Measurements from ENCODE around the gene CSMD2.

The CSMD2 gene

DNA sequence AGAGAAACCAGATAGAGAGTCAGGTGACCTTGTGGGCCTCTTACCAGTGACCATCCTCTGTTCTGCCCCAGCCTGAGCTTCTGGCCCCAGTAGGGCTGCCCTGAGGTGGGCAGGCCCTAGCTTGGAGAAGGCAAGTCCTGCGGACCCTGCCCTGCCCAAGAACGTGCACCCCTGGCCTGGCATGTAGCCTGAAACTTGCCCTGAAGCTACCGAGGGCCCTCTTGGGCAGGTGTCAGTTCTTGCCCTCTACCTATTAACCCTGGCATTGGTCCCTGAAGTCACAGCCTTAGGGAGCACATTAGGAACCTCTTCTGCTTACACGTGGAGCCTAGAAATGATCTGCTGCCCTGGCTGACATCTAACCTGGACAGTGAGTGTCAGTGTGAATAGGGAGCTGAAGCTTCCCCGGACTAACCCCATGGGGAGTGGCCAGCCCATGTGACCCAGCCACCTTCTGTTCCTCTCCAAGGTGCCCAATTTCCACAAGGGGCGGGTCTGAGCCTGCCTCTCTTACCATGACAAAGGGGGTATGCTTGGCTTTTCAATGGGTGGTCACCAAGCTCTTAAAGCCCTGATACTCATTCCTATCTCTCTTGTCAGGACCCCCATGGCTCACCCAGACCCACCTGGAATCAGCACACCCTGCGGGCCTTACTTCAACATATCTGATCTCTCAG is 529.6 kb downstream of the CSMD2 start:
- no peak for DNase-seq (ENCODE audit: low spot score)

DNA sequence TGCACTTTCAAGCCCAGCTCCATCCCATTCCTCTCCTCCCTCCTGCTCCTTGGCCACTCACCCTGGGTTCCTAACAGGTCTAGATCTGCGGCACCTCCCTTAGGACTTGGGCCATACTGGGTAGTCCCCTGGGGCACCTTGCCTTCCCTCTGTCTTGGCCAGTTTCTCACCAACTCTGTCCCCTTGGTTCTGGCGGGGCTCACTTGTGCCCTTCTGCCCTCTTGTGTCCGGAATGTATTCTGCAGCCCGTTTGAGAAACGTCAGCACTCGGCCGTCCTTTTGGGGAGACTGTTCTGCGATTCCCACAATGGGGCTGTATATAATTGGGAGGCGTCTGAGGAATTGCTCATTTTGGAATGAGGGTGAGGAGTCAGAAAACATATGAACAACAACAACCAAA is 530.2 kb downstream of the CSMD2 start:
- DNase-seq (ENCODE audit: low spot score), result peak; percentile 9

DNA sequence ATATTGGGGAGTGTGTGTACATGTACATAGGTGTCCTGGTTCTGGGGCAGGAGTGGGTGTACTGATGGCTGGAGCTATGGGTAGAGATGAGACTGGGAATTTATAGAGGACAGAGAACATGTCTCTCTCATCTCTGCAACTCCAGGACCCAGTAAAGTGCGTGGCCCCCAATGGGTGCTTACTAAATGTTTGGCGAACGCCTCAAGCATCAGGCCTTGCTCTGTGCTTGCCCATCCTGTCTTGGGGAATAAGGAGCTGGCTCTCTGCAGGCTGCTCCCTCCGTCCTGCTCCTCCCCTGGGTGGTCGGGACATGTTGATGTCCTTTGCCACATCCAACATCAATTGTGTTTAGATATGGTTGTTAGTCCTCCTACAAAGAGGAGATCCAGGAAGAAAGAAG is 530.9 kb downstream of the CSMD2 start:
- DNase-seq (ENCODE audit: low spot score), result no peak

DNA sequence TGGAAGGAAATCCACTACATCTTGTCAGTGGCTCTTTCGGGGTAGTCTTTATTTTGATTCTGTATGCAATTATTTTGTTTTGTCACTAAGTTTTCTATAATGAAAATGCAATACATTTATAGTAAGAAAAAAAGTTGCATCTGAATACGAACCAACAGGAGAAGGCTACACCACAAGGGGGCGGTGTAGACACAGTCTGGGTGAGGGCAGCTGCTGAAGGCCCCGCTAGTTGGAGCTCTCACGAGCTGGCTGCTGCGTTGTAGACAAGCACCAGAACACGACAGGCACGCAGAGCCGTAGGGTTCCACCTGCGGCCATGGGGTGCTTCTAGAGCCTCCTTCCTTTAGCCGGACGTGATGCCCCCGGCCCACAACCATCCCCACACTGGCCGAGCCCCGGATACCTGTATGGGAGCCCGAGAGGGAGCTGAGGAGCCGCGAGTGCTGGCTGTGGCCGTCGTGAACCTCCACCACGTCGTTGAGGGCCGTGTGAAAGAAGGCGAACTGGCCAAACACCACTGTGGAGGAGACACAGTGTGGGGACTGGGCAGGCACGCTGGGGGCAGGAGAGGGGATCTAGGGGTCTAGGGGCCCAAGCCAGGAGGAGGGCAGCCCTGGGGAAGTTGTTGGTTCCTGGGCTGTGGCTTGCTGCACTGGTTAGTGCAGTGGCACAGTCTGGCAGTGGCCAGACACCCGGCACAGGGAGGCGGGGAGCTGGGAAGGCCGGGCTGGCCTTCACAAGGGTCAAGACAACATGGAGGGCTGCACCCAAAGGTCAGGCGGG is 531.8 kb downstream of the CSMD2 start:
- peak; percentile 88 for DNase-seq (ENCODE audit: low spot score)

DNA sequence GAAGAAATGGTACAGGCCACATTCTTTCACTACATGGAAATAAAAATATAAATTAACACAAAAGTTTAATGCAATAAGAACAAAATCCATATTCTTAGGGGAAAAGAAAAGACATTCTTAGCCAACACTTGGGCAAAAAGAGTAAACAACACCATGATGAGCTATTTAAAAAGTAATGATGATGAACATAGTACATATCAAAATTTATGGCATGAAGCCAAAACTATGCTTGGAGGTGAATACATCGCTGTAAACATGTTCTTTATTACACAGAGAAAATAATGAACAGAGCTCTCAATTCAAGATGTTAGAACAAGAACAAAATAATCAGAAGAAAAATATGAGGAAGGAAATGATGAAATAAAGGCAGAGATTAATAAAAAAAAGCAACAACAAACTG is 534.3 kb downstream of the CSMD2 start:
- no peak for DNase-seq (ENCODE audit: low spot score)

DNA sequence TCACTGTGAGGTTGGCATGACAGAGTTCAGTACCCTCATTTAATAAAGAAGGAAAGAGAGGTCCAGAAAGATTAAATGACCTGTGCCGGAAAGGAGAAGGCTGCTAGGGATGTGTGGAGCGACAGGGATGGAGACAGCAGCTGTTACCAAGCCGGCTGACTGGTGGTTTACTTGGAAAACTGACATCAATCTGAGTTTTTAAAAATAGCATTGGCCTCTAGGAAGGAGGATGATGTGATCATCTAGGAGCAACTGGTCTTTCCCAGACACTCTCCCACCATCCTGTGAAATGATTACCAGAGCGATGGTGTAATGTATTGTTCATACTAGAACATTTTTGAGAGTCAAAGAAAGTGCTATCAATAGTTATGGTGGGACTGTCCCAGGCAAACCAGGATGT is 538.2 kb downstream of the CSMD2 start:
- no peak for DNase-seq (ENCODE audit: low spot score)

DNA sequence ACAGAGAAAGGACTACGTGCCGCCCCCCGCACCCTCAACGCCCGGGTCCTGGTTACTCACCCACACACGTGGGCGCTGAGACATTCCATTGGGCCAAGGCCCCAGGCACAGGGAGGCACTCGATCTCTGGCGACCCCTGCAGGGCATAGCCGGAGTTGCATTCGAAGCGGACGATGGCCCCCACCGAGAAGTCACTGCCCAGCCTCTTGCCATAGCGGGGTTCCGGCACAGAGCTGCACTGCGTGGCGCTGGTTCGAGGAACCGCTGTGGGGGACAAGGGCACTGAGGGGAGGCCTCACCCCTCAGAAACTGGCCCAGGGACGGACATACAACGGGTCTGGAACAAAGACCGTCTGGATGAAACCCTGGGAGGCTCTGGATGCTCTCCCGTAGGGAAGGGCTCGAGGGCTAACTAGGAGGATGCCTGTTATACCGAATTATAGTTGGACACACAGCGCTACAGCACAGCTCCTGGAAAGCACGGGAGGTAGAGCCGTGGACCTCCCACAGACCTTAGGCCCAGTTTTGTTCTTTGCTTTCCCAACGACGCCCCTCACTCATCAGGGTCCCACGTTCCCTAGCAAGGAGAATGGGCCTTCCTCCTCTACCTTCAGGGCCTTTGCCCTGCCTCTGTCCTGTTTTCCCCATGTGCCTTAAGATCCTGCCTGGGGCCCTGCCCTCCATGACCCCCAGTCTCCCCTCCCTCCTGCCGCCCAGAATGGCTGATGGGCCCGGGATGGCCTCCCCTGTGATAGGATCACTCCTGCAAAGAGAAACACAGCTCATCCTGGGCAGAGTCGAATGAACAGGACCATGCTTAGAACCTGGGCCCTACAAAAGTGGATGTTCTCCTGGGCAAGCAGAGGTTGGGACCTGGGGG is 539.8 kb downstream of the CSMD2 start:
- DNase-seq (ENCODE audit: low spot score), result peak; percentile 10

DNA sequence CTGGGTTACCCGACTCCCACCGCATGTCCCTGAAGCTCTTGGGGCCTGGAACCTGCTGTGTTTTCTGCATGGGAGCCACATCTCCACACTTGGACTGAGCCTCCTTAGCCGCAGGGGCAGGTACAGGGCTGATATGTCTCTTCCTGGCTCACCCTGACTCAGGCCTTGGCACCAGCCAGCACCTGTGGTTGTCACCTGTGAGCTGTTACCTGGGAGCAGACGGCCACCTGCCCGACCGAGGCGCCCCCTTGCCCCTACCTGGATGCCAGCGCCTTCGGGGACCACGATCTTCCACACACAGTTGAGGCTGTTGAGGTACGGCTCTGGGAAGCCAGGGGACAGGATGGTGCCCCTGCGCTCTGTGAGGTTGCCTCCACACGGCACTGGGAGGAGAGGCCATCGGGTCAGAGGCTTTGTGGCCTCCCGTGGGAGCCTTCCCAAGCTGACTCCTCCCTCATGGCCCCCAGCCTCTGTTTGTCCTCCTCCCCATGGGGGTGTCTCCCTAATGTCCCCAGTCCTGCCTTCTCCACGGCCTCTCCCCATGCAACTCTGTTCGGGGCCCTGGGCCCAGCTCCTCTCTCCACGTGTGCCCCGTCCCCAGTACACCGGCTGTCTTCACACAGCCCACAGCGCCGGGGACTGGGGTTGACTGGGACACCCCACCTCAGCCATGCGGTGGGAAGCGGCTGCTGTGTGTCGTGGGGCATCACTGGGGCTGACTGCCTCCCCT is 540.6 kb downstream of the CSMD2 start:
- no peak for DNase-seq (ENCODE audit: low spot score)

DNA sequence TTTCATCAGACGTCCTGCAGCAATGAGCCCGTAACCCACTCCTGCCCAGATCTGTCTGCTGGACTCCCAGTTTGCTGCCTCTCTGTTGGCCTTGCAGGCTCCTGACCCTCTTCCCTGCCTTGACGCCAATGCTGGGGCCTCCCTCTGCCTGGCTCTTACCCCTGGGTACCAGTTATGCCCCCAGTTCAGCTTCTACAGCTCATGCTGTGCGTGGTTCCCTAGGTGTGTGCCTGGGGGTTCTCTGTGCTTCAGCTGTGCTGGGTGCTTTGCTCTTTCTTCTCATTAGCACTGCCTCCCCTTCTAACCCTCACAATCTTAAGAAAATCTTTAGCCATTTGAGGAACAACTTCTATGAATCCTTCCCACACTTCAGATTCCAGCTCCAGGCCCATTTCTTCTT is 541.2 kb downstream of the CSMD2 start:
- DNase-seq (ENCODE audit: low spot score), result no peak

DNA sequence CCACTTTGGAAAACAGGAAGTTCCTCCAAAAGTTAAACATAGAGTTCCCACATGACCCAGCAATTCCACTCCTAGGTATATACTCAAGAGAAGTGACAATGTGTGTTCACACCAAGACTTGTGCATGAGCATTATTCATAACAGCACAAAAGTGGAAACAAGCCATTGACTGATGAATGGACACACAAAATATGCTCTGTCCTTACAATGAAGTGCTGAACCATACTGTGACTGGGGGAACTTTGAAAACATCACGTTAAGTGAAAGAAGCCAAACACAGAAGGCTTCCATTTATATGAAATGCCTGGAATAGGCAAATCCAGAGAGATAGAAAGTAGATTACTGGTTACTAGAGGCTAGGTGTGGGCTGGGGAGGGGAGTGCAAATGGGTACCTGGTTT is 542.3 kb downstream of the CSMD2 start:
- no peak for DNase-seq (ENCODE audit: low spot score)

DNA sequence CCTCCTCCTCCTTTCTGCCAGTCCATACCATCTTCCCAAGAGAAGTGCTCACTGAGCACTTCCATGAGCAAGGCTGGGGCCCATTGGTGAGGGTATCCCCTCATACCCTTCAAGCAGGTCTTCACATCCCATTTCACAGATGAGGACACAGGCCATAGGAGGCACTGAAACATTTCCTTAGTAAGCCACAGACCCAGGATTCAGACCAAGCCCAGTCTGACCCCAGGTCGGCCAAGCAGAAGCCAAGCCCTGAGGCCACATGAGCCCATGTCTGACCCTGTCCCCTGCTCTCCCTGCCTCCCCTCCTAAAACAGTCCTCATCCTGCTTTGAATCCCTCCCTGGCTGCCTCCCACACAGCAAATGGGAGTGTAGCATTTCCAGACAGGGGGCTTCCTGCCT is 546.4 kb downstream of the CSMD2 start:
- no peak for DNase-seq (ENCODE audit: low spot score)

DNA sequence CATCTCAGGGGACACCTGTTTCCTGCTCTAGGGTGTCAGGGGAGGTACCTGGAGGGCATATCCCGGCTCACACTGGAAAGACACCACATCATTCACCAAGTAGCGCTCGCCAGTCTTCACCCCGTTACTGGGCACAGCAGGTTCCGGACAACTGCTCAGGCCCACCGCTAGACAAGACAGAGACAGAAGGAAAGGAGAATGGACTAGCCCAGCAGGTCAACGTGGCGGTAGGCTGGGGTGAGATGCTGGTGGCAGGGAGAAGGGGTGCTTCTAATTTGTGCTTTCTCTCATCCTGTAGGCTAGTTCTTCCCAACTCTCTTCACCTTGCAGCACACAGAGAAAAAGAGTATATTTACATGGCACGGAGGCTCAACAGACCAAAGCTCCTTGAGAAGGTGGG is 547.6 kb downstream of the CSMD2 start:
- no peak for DNase-seq (ENCODE audit: low spot score)

DNA sequence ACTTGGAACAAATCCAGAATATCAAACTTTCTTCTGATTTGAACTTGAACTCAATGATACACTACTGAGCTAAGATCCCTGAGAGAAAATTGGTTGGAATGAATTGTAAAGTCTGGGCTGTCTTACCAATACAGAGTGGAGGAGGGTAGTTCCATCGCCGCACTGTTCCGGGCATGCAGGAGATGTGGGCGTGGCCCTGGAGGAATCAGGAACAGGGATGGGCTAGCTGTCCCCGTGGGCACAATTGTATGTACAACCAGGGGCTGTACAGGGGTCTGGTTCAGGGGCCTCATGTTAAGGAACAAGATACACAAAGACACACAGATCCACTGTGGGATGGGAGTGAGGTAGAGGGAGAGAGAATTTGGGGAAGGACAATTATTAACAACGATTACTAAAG is 548.2 kb downstream of the CSMD2 start:
- no peak for DNase-seq (ENCODE audit: low spot score)

DNA sequence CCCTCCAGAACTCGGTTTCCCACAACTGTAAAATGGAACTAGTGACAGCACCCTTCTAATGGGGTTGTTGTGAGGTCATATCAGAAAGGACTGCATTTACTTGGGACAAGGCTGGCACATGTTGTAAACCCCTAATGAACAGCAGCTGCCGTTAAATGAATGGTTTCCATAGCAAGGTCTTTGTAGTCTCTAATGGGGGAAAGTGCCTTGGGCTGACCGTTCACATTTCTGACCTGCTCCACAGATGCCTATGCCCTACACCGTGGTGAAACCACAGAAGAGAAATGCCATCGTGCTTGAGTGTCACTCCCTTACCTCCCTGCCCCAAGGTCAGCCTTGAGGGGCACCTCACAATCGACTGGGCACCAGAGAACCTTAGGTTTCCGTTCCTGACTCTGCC is 549.5 kb downstream of the CSMD2 start:
- DNase-seq (ENCODE audit: low spot score), result no peak

DNA sequence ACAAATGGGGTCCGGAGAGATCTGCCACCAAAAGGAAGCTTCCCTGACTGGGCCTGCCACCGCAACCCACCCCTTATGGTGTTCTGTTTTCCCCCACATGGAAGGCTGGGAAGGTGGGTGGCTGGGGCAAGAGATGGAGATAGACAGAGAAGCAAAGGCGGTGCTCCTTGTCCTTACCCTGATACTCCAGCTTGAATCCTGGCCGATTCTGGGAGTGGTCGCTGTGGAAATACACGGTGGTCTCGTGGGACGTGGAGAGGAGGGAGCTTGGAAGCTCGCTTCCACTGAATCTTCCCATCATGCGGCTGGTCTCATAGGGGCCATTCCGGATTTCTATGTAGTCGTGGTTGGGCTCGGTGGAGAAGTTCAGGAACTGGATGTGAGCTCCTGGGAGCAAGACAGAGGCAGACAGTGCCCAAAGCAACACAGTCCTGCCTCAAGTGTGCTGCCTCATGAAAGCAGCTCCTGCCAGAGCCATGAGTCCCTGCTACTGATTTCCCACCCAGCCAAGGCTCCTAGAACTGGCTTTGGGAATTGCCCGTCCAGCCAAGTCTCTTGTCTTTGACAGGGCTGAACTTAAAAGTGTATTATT is 554.1 kb downstream of the CSMD2 start:
- DNase-seq (ENCODE audit: low spot score), result no peak

DNA sequence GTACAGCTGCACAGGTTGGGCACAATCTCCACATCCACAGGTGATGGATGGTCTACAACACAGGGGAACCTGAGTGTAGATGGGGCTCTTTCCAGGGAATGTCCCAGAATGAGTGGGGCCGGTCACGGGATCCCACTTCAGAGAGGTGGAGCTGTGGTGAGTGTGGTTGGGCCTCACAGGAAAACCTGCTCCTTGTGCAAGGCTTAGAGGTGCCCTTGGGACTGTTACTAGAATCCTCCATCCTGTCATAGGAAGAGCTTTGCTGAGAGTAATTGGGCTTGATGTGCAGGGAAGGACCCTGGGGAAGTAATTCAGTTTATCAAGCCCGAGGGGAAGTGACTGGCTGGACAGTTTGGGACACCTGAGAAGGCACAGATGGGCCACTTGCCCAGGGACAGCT is 554.6 kb downstream of the CSMD2 start:
- DNase-seq (ENCODE audit: low spot score), result no peak

DNA sequence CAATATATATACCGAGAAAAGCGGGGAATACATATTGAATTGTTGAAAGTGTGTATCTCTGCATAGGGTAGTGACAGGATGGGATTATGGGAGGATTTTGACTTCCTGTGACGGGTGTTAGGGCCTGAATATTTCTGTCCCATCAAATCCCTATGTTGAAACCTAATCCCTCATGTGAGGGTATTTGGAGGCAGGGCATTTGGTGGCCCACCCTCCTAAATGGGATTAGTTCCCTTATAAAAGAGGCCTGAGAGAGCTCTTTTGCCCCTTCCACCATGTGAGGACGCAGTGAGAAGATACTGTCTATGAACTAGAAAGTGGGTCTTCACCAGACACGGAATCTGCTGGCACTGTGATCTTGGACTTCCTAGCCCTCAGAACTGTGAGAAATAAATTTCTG is 555.3 kb downstream of the CSMD2 start:
- no peak for DNase-seq (ENCODE audit: low spot score)

DNA sequence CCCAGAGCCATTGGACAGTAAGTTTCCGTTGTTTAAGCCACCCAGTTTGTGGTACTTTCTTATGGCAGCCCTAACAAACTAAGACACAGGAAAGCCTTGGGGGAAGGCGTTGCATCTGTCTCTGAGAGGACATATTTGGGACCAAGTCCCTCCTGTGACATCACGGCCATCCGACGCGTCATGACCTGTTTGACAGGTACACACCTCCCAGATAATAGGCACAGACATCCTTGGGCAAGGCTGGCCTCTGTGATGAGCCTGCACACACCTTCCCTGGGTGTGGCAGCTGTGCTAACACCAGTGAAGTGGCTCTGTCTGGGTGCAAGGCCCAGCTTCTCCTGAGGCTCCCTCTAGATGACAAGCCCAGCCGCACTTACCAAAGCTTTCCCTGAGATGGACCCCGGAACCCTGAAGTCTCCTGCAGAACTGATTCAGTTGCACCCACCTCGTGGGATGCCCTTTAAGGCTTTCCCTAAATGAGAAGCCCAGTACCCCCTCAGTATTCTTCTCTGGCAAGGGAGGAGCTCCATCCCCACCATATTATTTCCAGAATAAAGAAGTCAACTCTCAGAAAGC is 556.1 kb downstream of the CSMD2 start:
- no peak for DNase-seq (ENCODE audit: low spot score)

DNA sequence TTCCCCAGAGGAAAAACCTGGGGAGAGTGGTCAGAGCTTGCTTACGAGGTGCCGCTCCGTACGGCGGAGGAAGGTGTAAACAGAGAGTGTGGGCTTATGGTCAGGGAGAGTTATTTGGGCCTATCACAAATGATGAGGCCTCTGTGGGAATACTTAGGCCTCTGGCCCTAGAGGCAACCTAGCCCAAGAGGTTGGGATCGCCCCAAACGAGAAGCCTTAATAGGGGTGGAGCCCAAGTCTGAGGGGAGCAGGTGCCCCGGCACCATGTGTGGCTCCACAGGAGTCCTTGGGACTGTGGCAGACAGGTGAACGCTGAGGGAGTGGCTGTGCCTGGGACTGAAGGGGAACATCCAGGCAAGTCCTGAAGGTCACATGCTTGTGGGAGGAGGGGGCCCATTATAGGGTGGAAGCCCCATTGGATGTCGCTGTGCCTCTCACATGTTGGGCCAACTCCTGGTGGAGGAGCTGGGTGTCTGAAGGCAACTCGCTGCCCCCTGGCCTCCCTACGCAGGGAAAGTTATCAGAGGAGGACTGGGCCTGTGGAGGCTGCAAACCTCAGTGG is 557.5 kb downstream of the CSMD2 start:
- no peak for DNase-seq (ENCODE audit: low spot score)

DNA sequence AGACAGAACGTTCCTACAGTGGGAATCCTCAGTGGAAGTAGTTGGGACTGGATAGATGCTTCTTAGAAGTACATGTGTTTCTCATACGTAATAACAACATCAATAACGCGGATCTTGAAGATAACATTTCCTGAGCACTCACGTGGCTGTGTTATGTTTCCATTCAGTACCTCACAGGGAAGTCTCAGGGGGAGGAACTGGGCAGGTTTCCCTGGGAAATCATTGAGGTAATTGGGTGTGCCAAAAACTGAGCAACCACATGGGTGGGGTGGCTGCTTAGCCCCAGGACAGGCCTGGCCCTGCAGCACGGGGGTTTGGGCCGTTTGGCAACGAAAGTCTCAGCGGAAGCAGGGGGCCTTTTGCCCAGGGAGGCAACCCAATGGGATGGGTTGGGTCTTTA is 558.8 kb downstream of the CSMD2 start:
- DNase-seq (ENCODE audit: low spot score), result no peak

DNA sequence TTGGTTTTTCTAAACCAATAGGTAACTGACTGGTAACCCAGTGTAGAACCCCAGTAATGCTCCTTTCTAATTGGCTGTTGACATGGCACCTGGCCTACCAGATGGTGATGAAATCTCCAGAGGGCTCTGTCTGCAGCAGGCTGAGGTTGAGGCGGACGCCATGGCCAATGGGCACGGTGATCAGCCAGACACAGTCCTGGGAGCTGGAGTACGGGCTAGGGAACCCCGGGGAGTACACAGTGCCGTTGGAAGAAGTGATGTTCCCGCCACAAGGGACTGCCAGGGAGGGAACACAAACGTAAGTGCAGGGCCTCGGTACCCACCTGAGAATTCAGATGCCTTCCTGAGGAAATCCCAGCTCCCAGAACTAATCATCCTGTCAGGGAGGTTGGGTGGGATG is 562.8 kb downstream of the CSMD2 start:
- DNase-seq (ENCODE audit: low spot score), result no peak
